ENCODE measurements around the gene STIP1. TPM values are rescaled to one million over a fixed set of nuclear protein-coding genes. Genes with fewer than 3 reads are reported as not detected.

The STIP1 gene
- total RNA-seq, 2 experiments from 2014 or later, result 398 to 403 TPM

GRCh38 chr11:64204080-64204440 lies 18.1 kb downstream of the STIP1 start:
- H3K9me3 Mint-ChIP-seq (ENCODE audit: low read depth), result no peaks in the 10 kb centered on the region
- CTCF ChIA-PET, result interaction anchor here (0.7 to 7.3 kb wide), 26 partner anchors 10 to 658 kb away, joined by 3 to 111 read pairs (median 5); partner anchors contain the start of genes BAD, CATSPERZ, ESRRA and FKBP2
- H3K27ac Mint-ChIP-seq, result peak overlapping the region; percentile 79

GRCh38 chr11:64204464-64204989 lies 18.6 kb downstream of the STIP1 start:
- intact Hi-C loops (cut with DNase I, micrococcal nuclease), result loop anchor here (1.0 kb wide), 2 partner anchors 46 to 100 kb away; no protein-coding TSS in a partner anchor

More at GRCh38 chr11:64204080-64204440, 18.1 kb downstream of the STIP1 start:
- no peak for ATAC-seq
- intact Hi-C loops (cut with DNase I, micrococcal nuclease), result loop anchor here (1.0 kb wide), 2 partner anchors 46 to 100 kb away; no protein-coding TSS in a partner anchor
- peaks cover 78% of the 10 kb centered on the region for H3K36me3 Mint-ChIP-seq (ENCODE audit: low read depth)
- peaks cover 38% of the 10 kb centered on the region for H3K4me1 Mint-ChIP-seq
- no peaks in the 10 kb centered on the region for H3K27me3 Mint-ChIP-seq
- no peak for DNase-seq
- no peak overlapping the region for H3K4me3 Mint-ChIP-seq
- POLR2A ChIA-PET, result interaction anchor here (0.7 to 1.7 kb wide), 5 partner anchors 16 to 114 kb away, joined by 3 to 9 read pairs (median 4); partner anchors contain the start of genes PRDX5 and STIP1

GRCh38 chr11:64206457-64207255 lies 20.7 kb downstream of the STIP1 start, which contains the start of gene FERMT3:
FERMT3 (plus strand) TSS chr11:64206721; CDS start chr11:64207365, 644 bp downstream.
- ChIA-PET CTCF (interaction anchor here (0.5 to 7.3 kb wide), 15 partner anchors 11 to 368 kb away, joined by 3 to 111 read pairs (median 5); partner anchors contain the start of genes CATSPERZ, ESRRA, MARK2 and NUDT22), POLR2A (interaction anchor here (0.6 to 3.7 kb wide), 11 partner anchors 18 to 125 kb away, joined by 4 to 28 read pairs (median 7); partner anchors contain the start of genes FKBP2, NUDT22, PRDX5 and STIP1)
- Mint-ChIP-seq H3K4me1 (peaks cover 45% of the 10 kb centered on the region), H3K27me3 (no peaks in the 10 kb centered on the region), H3K9me3 (ENCODE audit: low read depth) (no peaks in the 10 kb centered on the region), H3K27ac (peak within 1 kb of the TSS; percentile 99), H3K36me3 (ENCODE audit: low read depth) (peaks cover 79% of the 10 kb centered on the region), H3K4me3 (peak within 1 kb of the TSS; percentile 90)
- intact Hi-C loops (cut with DNase I, micrococcal nuclease), result loop anchor here (1.0 to 5.0 kb wide), 13 partner anchors 19 to 232 kb away; partner anchors contain the start of genes ESRRA (in 2 of the 2), FKBP2 (in 2 of the 2), COX8A (in 1 of the 2) and DNAJC4 (in 1 of the 2)
- peak; percentile 70 for ATAC-seq
- DNase-seq, result peak; percentile 90

More at GRCh38 chr11:64204464-64204989, 18.6 kb downstream of the STIP1 start:
- peak overlapping the region; percentile 33 for H3K4me3 Mint-ChIP-seq
- peak; percentile 90 for DNase-seq
- peaks cover 41% of the 10 kb centered on the region for H3K4me1 Mint-ChIP-seq
- peak; percentile 30 for ATAC-seq
- ChIA-PET CTCF (interaction anchor here (0.6 to 7.3 kb wide), 30 partner anchors 10 to 657 kb away, joined by 3 to 111 read pairs (median 4); partner anchors contain the start of genes BAD, CATSPERZ, ESRRA and FKBP2), POLR2A (interaction anchor here (0.7 to 1.7 kb wide), 9 partner anchors 17 to 1571 kb away, joined by 3 to 9 read pairs (median 5); partner anchors contain the start of genes FKBP2, PRDX5 and STIP1)
- H3K27me3 Mint-ChIP-seq, result no peaks in the 10 kb centered on the region
- H3K9me3 Mint-ChIP-seq (ENCODE audit: low read depth), result no peaks in the 10 kb centered on the region
- peaks cover 81% of the 10 kb centered on the region for H3K36me3 Mint-ChIP-seq (ENCODE audit: low read depth)
- peak overlapping the region; percentile 79 for H3K27ac Mint-ChIP-seq

- H3K4me3 Mint-ChIP-seq, result peak overlapping the region; percentile 90
- ChIA-PET CTCF (interaction anchor here (0.6 to 7.3 kb wide), 16 partner anchors 10 to 369 kb away, joined by 3 to 111 read pairs (median 5); partner anchors contain the start of genes CATSPERZ, ESRRA, MARK2 and NUDT22), POLR2A (interaction anchor here (0.5 to 3.7 kb wide), 16 partner anchors 9 to 1637 kb away, joined by 3 to 28 read pairs (median 6); partner anchors contain the start of genes FKBP2, NUDT22, PRDX5 and STIP1)
- peak; percentile 92 for DNase-seq
- H3K27me3 Mint-ChIP-seq, result no peaks in the 10 kb centered on the region
- H3K36me3 Mint-ChIP-seq (ENCODE audit: low read depth), result peaks cover 80% of the 10 kb centered on the region
- H3K9me3 Mint-ChIP-seq (ENCODE audit: low read depth), result no peaks in the 10 kb centered on the region
- peak overlapping the region; percentile 99 for H3K27ac Mint-ChIP-seq
- H3K4me1 Mint-ChIP-seq, result peaks cover 45% of the 10 kb centered on the region
- ATAC-seq, result peak; percentile 75
- intact Hi-C loops (cut with DNase I, micrococcal nuclease), result loop anchor here (1.0 to 5.0 kb wide), 12 partner anchors 18 to 135 kb away; partner anchors contain the start of genes FKBP2 (in 2 of the 2), DNAJC4 (in 1 of the 2), ESRRA (in 1 of the 2) and GPR137 (in 1 of the 2)
Measured at GRCh38 chr11:64207256-64208085, 21.5 kb downstream of the STIP1 start.

DNA sequence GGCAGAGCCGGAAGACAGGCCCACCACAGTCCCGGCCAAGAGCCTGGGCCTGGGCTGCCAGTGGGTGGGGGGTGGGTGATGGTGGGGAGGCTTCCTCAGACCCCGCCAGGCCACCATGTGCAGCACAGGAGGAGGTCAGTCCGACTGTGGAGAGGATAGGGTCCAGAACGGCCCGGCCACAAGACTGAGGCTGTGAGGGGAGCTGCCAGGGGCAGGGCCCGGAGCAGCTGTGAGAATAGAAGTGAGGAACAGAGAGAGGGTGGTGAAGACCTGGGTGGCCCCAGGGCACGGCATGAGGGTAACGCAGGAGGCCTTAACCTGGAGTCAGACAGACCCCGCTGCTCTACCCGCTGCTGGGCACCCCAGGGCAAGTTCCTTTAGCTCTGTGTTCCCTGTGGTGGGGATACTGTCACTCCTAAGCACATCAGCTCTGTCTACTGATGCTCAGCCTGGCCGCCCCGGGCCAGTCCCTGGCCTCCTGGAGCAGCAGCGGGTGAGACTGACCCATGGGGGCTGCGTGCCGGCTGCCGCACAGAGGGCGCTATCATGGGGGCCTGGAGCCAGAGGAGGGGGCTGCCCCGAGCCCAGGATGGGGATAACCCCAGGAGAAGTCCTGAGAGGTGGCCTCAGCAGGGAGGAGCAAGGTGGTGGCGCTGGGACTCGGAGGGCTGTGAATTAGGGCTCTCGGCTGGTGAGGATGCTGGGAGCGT lies 22.3 kb downstream of the STIP1 start:
- H3K36me3 Mint-ChIP-seq (ENCODE audit: low read depth), result peaks cover 75% of the 10 kb centered on the region
- H3K4me3 Mint-ChIP-seq, result peak overlapping the region; percentile 90
- ATAC-seq (no peak), DNase-seq (no peak)
- POLR2A ChIA-PET, result interaction anchor here (0.5 to 3.7 kb wide), 14 partner anchors 8 to 1637 kb away, joined by 3 to 28 read pairs (median 6); partner anchors contain the start of genes FKBP2, NUDT22, PRDX5 and STIP1
- peak overlapping the region; percentile 99 for H3K27ac Mint-ChIP-seq
- H3K9me3 Mint-ChIP-seq (ENCODE audit: low read depth), result no peaks in the 10 kb centered on the region
- intact Hi-C loops (cut with DNase I, micrococcal nuclease), result loop anchor here in 1 of 2 experiments (5.0 kb wide), 1 partner anchor 34 kb away; the partner anchor contains the start of gene FKBP2
- no peaks in the 10 kb centered on the region for H3K27me3 Mint-ChIP-seq
- CTCF ChIA-PET, result interaction anchor here (0.6 to 7.3 kb wide), 11 partner anchors 14 to 208 kb away, joined by 3 to 111 read pairs (median 5); partner anchors contain the start of genes CATSPERZ, ESRRA, NUDT22 and STIP1
- H3K4me1 Mint-ChIP-seq, result peaks cover 44% of the 10 kb centered on the region

DNA sequence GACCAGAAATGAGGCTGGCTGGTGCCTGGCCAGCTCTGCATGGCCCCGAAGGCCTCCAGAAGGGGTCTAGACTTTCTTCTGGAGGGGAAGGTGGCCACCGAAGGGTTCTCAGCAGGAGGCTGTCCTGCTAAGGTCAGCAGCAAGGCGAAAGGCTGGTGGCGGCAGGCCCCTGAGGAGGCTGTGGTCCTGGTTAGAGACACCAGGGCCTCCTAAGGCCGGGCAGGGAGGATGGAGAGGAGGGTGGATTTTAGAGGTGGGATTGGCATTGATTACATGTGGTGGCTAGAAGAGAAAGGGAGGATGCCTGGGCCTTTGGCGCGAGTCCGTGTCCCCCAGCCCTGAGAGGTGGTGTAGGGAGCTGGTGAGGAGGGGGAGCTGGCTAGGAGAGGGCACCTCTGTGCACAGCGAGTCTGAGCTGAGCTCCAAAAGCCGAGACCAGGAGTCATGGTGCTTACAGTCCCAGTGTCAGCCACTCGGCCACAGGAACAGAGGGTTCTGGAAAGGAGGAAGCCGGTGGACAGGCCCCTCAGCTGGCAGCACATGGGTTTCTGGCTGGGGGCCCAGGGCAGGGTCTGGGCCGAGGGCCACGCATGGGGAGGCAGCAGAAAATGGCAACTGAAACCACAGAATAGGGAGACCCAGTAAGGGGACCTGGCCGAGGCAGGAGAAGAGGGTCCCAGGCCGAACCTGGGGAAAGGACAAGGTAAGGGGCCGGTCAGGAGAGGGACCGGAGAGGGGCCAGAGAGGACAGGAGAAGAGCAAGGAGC lies 23.0 kb downstream of the STIP1 start:
- no peak for ATAC-seq
- Mint-ChIP-seq H3K9me3 (ENCODE audit: low read depth) (no peaks in the 10 kb centered on the region), H3K4me3 (peak overlapping the region; percentile 90), H3K27me3 (no peaks in the 10 kb centered on the region), H3K4me1 (peaks cover 40% of the 10 kb centered on the region), H3K36me3 (ENCODE audit: low read depth) (peaks cover 74% of the 10 kb centered on the region), H3K27ac (peak overlapping the region; percentile 99)
- intact Hi-C loops (cut with DNase I, micrococcal nuclease), result loop anchor here in 1 of 2 experiments (5.0 kb wide), 1 partner anchor 33 kb away; the partner anchor contains the start of gene FKBP2
- ChIA-PET CTCF (interaction anchor here (0.7 to 7.3 kb wide), 4 partner anchors 15 to 94 kb away, joined by 3 to 111 read pairs (median 4); partner anchors contain the start of genes CATSPERZ, ESRRA, NUDT22 and TRPT1), POLR2A (interaction anchor here (1.4 to 3.7 kb wide), 4 partner anchors 8 to 24 kb away, joined by 3 to 24 read pairs (median 10); partner anchors contain the start of gene STIP1)
- DNase-seq, result no peak

DNA sequence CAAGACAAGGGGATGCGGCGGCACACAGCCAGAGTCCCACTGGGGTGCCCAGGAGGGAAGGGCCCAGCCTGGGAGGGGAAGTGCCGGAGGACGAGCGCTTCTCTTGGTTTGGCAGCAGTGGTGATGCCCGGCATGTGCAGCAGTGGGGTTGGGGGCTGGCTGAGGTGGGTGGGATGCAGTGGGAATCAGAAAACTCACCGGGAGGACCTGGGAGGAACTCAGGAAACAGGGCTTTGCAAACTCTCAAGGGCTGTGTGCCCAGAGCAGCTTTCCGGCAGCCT lies 23.5 kb downstream of the STIP1 start:
- ChIA-PET POLR2A (no interaction called here), CTCF (interaction anchor here (7.3 kb wide), 1 partner anchor 93 kb away, joined by 111 read pairs; the partner anchor contains the start of genes CATSPERZ and ESRRA)
- peak overlapping the region; percentile 90 for H3K4me3 Mint-ChIP-seq
- H3K27ac Mint-ChIP-seq, result peak overlapping the region; percentile 99
- ATAC-seq (no peak), DNase-seq (no peak)
- H3K4me1 Mint-ChIP-seq, result peaks cover 36% of the 10 kb centered on the region
- no peaks in the 10 kb centered on the region for H3K27me3 Mint-ChIP-seq
- H3K36me3 Mint-ChIP-seq (ENCODE audit: low read depth), result peaks cover 72% of the 10 kb centered on the region
- intact Hi-C loops (cut with DNase I, micrococcal nuclease), result loop anchor here in 1 of 2 experiments (5.0 kb wide), 1 partner anchor 33 kb away; the partner anchor contains the start of gene FKBP2
- H3K9me3 Mint-ChIP-seq (ENCODE audit: low read depth), result no peaks in the 10 kb centered on the region

DNA sequence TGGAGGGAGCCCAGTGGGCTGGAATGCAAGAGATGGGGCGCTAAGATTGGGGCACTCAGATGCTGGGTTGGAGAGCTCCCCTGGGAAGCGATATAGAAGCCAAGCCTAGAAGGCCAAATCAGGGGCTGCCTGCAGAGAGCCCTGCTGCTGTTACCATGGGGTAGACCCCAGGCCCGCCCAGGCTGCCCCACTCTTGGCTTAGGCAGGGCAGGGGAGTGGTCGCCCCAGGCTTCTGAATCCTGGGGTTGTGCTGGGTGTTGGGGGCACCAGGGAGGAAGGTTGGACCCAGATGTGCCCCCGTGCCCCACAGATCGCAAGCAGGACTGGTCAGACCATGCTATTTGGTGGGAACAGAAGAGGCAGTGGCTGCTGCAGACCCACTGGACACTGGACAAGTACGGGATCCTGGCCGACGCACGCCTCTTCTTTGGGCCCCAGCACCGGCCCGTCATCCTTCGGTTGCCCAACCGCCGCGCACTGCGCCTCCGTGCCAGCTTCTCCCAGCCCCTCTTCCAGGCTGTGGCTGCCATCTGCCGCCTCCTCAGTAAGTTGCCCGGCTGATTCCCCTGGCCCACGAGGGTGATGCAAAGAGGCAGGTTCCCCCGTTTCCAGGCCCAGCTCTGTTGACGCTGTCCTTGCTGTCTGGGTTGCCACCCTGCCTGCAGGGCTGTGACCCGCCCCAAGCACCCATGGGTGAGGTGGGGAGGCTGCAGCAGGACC lies 24.5 kb downstream of the STIP1 start:
- Mint-ChIP-seq H3K27me3 (no peaks in the 10 kb centered on the region), H3K9me3 (ENCODE audit: low read depth) (no peaks in the 10 kb centered on the region), H3K4me3 (no peak overlapping the region), H3K27ac (no peak overlapping the region), H3K36me3 (ENCODE audit: low read depth) (peaks cover 77% of the 10 kb centered on the region), H3K4me1 (peaks cover 37% of the 10 kb centered on the region)
- ATAC-seq, result no peak
- intact Hi-C loops (cut with DNase I, micrococcal nuclease), result no loop called here
- CTCF ChIA-PET, result interaction anchor here (0.6 kb wide), 1 partner anchor 40 kb away, joined by 3 read pairs; no protein-coding TSS in a partner anchor
- POLR2A ChIA-PET, result no interaction called here
- no peak for DNase-seq
